SU-DHL-6 (cell line): ENCODE data around the gene IPPK.

Experiments used
- H2AFZ ChIP-seq: fragments of 200-600 bp; sonication (generic); 2 replicates; pipeline ENCODE4 v1.6.1; 2014; ENCODE audit warnings: low read depth, mild to moderate bottlenecking, moderate library complexity, mixed read lengths, antibody characterized with exemption, low read length; ENCODE audit not compliant: severe bottlenecking
- H3F3A ChIP-seq: fragments of 200-600 bp; shearing (Covaris generic); 2 replicates; pipeline ENCODE4 v1.6.0; 2016; ENCODE audit warnings: antibody characterized with exemption, mild to moderate bottlenecking; ENCODE audit not compliant: insufficient read depth
- H3K27ac ChIP-seq: fragments of 200-600 bp; sonication (generic); 2 replicates; pipeline ENCODE4 v1.5.1; 2016; ENCODE audit warnings: low read depth, mild to moderate bottlenecking, low read length, moderate library complexity, mixed read lengths
- H3K27me3 ChIP-seq: fragments of 200-600 bp; sonication (generic), shearing (Covaris generic); 2 replicates; pipeline ENCODE4 v1.6.0; 2014; ENCODE audit warnings: mild to moderate bottlenecking, low read length
- H3K36me3 ChIP-seq: fragments of 200-600 bp; sonication (generic); 2 replicates; pipeline ENCODE4 v1.6.1; 2014; ENCODE audit warnings: mild to moderate bottlenecking, low read length, mixed read lengths
- H3K4me2 ChIP-seq: fragments of 300-600, 200-600 bp; shearing (Covaris generic), sonication (generic); 2 replicates; pipeline ENCODE4 v1.6.0; 2014; ENCODE audit warnings: low read length, low read depth, mild to moderate bottlenecking; ENCODE audit not compliant: poor library complexity, severe bottlenecking
- H3K4me3 ChIP-seq: fragments of 200-600 bp; sonication (generic); 2 replicates; pipeline ENCODE4 v1.5.1; 2014; ENCODE audit warnings: antibody characterized with exemption, low read length, mild to moderate bottlenecking, mixed read lengths; ENCODE audit not compliant: insufficient read depth, poor library complexity, severe bottlenecking
- H3K79me2 ChIP-seq: fragments of 200-600 bp; sonication (generic); 2 replicates; pipeline ENCODE4 v1.6.1; 2014; ENCODE audit warnings: mild to moderate bottlenecking, low read length, moderate library complexity; ENCODE audit not compliant: insufficient read depth
- H3K9ac ChIP-seq: fragments of 200-600 bp; sonication (generic); 2 replicates; pipeline ENCODE4 v1.7.0; 2014; ENCODE audit warnings: mild to moderate bottlenecking, low read length
- H3K9me2 ChIP-seq: fragments of 200-600 bp; sonication (generic); replicated peaks from 2 replicates; pipeline ENCODE4 v1.6.1; 2014; ENCODE audit warnings: low read length; ENCODE audit not compliant: insufficient read depth
- H3K9me3 ChIP-seq: fragments of 200-600 bp; sonication (generic); 2 replicates; pipeline ENCODE4 v1.6.1; 2014; ENCODE audit warnings: low read length, mixed read lengths; ENCODE audit not compliant: insufficient read depth
- H4K20me1 ChIP-seq: fragments of 200-600 bp; sonication (generic); 2 replicates; pipeline ENCODE4 v1.6.1; 2014; ENCODE audit warnings: low read depth, mild to moderate bottlenecking, antibody characterized with exemption, low read length, moderate library complexity, mixed read lengths
- EZH2phosphoT487 ChIP-seq: fragments of 200-600 bp; sonication (generic), shearing (Covaris generic); conservative IDR thresholded peaks from 2 replicates; pipeline ENCODE4 v1.6.1; 2018; ENCODE audit warnings: mild to moderate bottlenecking, antibody characterized with exemption, low read length, moderate library complexity, mixed read lengths
- TF ChIP-seq, protein P1 (sequence below): fragments of 200-600 bp; sonication (generic); IDR thresholded peaks from one replicate; pipeline ENCODE4 v1.5.1; 2017; ENCODE audit warnings: antibody characterized with exemption, mild to moderate bottlenecking, low read length, moderate library complexity; ENCODE audit not compliant: insufficient read depth, poor library complexity, severe bottlenecking

IPPK gene

DNA sequence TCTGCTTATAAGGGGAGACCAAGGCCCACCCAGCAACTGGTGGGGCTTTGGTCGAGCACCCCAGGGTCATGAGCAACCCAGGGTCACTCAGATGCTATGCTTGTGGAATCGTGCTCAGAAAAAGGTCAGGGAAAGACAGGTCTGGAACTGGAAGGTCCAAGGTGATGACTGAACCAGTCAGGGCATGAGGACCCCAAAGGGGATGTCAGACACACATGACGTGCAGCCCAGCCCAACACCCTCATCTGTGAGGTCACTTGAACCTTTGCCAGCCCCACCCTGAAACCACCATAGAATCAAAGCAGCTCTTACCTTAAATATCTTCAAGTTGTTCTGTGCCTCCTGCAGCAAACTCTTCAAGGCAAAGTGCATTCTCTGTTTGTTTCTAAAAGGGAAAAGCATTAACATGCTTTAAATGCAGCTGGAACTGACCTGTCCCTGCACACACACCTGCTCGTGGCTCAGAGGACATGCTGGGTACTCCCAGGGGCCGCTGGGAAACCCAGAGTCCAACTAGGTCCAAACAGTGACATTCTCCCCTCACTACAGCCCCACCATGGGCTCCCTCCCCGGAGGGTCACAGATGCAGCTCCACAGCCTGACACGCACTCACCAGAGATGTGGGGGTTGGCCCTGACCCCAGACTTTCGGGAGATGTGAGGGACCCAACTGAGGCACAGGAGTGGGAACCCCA, 29.4 kb downstream of the IPPK start:
- no peak overlapping the region for H3K4me3 ChIP-seq
- no peaks in the 10 kb centered on the region for H3K79me2 ChIP-seq
- no peak overlapping the region for H3K4me2 ChIP-seq
- no peaks in the 10 kb centered on the region for H4K20me1 ChIP-seq
- H3K9me2 ChIP-seq: no peaks in the 10 kb centered on the region
- H3K9ac ChIP-seq: no peak overlapping the region
- H3K27me3 ChIP-seq: no peaks in the 10 kb centered on the region
- TF ChIP-seq EZH2phosphoT487: no peak
- TF ChIP-seq, protein P1, sequence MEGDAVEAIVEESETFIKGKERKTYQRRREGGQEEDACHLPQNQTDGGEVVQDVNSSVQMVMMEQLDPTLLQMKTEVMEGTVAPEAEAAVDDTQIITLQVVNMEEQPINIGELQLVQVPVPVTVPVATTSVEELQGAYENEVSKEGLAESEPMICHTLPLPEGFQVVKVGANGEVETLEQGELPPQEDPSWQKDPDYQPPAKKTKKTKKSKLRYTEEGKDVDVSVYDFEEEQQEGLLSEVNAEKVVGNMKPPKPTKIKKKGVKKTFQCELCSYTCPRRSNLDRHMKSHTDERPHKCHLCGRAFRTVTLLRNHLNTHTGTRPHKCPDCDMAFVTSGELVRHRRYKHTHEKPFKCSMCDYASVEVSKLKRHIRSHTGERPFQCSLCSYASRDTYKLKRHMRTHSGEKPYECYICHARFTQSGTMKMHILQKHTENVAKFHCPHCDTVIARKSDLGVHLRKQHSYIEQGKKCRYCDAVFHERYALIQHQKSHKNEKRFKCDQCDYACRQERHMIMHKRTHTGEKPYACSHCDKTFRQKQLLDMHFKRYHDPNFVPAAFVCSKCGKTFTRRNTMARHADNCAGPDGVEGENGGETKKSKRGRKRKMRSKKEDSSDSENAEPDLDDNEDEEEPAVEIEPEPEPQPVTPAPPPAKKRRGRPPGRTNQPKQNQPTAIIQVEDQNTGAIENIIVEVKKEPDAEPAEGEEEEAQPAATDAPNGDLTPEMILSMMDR: no peak
- H3F3A ChIP-seq: no peaks in the 10 kb centered on the region
- no peaks in the 10 kb centered on the region for H3K9me3 ChIP-seq
- no peak overlapping the region for H3K27ac ChIP-seq
- 0 out of 2 replicates have a peak, but pooled peaks cover 3% of the 10 kb centered on the region for H3K36me3 ChIP-seq
- H2AFZ ChIP-seq: no peak overlapping the region

DNA sequence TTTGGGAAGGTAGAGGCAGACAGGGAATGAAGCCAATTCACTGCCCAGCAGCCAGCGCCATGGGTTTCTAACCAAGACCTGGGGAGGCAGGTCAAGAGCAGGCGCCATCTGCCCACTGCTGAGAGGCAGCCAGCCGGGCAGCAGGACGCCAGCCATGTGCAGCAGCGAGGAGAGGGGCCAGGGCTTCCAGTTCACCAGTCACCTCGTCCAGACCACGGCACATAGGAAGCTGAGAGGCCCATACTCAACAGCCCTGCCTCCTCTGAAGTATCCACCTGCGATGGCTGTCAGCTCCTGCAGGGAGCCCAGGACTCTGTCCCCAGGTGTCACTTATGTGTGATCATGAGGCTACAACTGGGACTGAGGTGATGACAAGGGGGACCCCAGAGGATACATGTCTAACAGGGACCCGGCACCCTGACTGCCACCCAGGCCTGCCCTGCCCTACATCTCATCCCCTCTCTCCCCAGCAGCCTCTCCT, 30.1 kb downstream of the IPPK start:
- no peak overlapping the region for H3K4me3 ChIP-seq

DNA sequence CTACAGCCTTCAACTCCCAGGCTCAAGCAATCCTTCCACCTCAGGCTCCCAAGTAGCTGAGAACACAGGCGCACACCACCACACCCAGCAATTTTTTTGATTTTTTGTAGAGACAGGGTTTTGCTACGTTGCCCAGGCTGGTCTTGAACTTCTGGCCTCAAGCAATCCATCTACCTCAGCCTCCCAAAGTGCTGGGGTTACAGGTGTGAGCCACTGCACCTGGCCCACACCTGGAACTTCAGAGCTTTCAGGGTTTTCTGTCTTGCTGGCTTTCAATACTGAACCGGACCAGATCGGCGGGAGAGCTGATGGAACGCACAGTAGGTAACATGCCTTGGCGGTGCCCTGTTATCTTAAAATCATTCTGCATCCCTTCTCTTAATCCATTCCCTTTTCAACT, 30.8 kb downstream of the IPPK start:
- H3K36me3 ChIP-seq: no peaks in the 10 kb centered on the region
- H2AFZ ChIP-seq: no peak overlapping the region
- no peak overlapping the region for H3K9ac ChIP-seq
- no peaks in the 10 kb centered on the region for H3K9me3 ChIP-seq
- no peaks in the 10 kb centered on the region for H3K27me3 ChIP-seq
- H3F3A ChIP-seq: no peaks in the 10 kb centered on the region
- no peaks in the 10 kb centered on the region for H3K79me2 ChIP-seq
- H3K4me3 ChIP-seq: no peak overlapping the region
- no peaks in the 10 kb centered on the region for H3K9me2 ChIP-seq
- no peak for TF ChIP-seq EZH2phosphoT487
- TF ChIP-seq, protein P1: no peak
- H3K27ac ChIP-seq: no peak overlapping the region
- H3K4me2 ChIP-seq: no peak overlapping the region
- H4K20me1 ChIP-seq: no peaks in the 10 kb centered on the region

More for the DNA sequence above, 30.1 kb downstream of the IPPK start:
- no peak overlapping the region for H3K9ac ChIP-seq
- no peaks in the 10 kb centered on the region for H4K20me1 ChIP-seq
- no peaks in the 10 kb centered on the region for H3F3A ChIP-seq
- H3K9me3 ChIP-seq: no peaks in the 10 kb centered on the region
- H3K36me3 ChIP-seq: 0 out of 2 replicates have a peak, but pooled peaks cover 2% of the 10 kb centered on the region
- TF ChIP-seq, protein P1: no peak
- no peak for TF ChIP-seq EZH2phosphoT487
- H2AFZ ChIP-seq: no peak overlapping the region
- H3K27ac ChIP-seq: no peak overlapping the region
- no peak overlapping the region for H3K4me2 ChIP-seq
- no peaks in the 10 kb centered on the region for H3K79me2 ChIP-seq
- no peaks in the 10 kb centered on the region for H3K9me2 ChIP-seq
- H3K27me3 ChIP-seq: no peaks in the 10 kb centered on the region
